ENCODE results near the gene GON7.
"Not testable (repeated sequence)": the region's sequence is repeated elsewhere in the genome, so short reads cannot be mapped to it uniquely, and the experiment has no call there.

The GON7 gene

GRCh38 chr14:93159625-93160352 is 47.1 kb downstream of the GON7 start:
- not testable (repeated sequence) for DNase-seq (ENCODE audit: low read depth in 2 of 2, low spot score in 1 of 2)

- not testable (repeated sequence) for DNase-seq (ENCODE audit: low read depth in 2 of 2, low spot score in 1 of 2)
These were observed 48.5 kb downstream of the GON7 start for GRCh38 chr14:93158349-93158748.

GRCh38 chr14:93156693-93157369 is 50.0 kb downstream of the GON7 start:
- no peak for DNase-seq (ENCODE audit: low read depth in 2 of 2, low spot score in 1 of 2)

- DNase-seq (ENCODE audit: low read depth in 2 of 2, low spot score in 1 of 2) = no peak
These were observed 51.2 kb downstream of the GON7 start for GRCh38 chr14:93155667-93156066.

GRCh38 chr14:93153121-93153520 is 53.7 kb downstream of the GON7 start:
- no peak for DNase-seq (ENCODE audit: low read depth in 2 of 2, low spot score in 1 of 2)

Measured in stimulated activated CD8-positive, alpha-beta memory T cell treated with anti-CD3 and anti-CD28 coated beads, Interleukin-4, amount 100 ng/mL, for 4 hours (primary cell).